ENCODE data around the gene APC.

DNA sequence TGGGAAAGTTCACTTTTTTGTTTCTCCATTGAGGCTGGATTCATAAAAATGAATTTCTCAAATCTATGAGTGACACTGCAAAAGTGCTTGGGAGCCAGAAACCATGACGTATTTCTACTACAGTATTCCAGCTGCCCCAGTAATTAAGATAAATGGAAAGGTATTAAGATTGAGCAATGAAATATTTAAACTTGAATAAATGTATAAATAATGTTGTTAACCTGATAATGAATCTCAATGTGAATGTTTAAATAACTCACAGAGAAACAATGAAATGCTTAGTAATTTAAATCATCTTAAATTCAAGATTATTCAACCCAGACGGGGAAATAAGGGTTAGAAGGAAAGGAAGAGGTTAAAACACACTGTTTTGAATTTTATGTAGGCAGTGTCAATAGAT lies 112.2 kb downstream of the APC start:
- TF ChIP-seq, protein P1, sequence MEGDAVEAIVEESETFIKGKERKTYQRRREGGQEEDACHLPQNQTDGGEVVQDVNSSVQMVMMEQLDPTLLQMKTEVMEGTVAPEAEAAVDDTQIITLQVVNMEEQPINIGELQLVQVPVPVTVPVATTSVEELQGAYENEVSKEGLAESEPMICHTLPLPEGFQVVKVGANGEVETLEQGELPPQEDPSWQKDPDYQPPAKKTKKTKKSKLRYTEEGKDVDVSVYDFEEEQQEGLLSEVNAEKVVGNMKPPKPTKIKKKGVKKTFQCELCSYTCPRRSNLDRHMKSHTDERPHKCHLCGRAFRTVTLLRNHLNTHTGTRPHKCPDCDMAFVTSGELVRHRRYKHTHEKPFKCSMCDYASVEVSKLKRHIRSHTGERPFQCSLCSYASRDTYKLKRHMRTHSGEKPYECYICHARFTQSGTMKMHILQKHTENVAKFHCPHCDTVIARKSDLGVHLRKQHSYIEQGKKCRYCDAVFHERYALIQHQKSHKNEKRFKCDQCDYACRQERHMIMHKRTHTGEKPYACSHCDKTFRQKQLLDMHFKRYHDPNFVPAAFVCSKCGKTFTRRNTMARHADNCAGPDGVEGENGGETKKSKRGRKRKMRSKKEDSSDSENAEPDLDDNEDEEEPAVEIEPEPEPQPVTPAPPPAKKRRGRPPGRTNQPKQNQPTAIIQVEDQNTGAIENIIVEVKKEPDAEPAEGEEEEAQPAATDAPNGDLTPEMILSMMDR (IDR thresholded peaks at IDR 0.05; ENCODE audit: low read length) = no peak
- TF ChIP-seq EZH2 (optimal IDR thresholded peaks at IDR 0.05; ENCODE audit: low read depth, low read length) (no peak), EZH2phosphoT487 (IDR thresholded peaks at IDR 0.05; ENCODE audit: low read length) (no peak)
